ENCODE measurements around the gene PRKN.
"Not testable (repeated sequence)": the region's sequence is repeated elsewhere in the genome, so short reads cannot be mapped to it uniquely, and the experiment has no call there.

Gene PRKN

GRCh38 chr6:162533009-162533400 is 194.6 kb downstream of the PRKN start:
- no peak for DNase-seq (ENCODE audit: low read depth in 2 of 2)

- DNase-seq (ENCODE audit: low read depth in 2 of 2), result no peak
These were observed 195.1 kb downstream of the PRKN start for GRCh38 chr6:162532283-162533008.

- not testable (repeated sequence) for DNase-seq (ENCODE audit: low read depth in 2 of 2)
These were observed 196.2 kb downstream of the PRKN start for GRCh38 chr6:162531391-162531790.

GRCh38 chr6:162528538-162528937 is 199.0 kb downstream of the PRKN start:
- no peak for DNase-seq (ENCODE audit: low read depth in 2 of 2)

GRCh38 chr6:162526960-162527359 is 200.6 kb downstream of the PRKN start:
- DNase-seq (ENCODE audit: low read depth in 2 of 2), result no peak

- no peak for DNase-seq (ENCODE audit: low read depth in 2 of 2)
These were observed 202.4 kb downstream of the PRKN start for GRCh38 chr6:162525181-162525580.

GRCh38 chr6:162512744-162513143 is 214.8 kb downstream of the PRKN start:
- DNase-seq (ENCODE audit: low read depth in 2 of 2), result no peak

- DNase-seq (ENCODE audit: low read depth in 2 of 2), result no peak
These were observed 230.2 kb downstream of the PRKN start for GRCh38 chr6:162497389-162497788.

- no peak for DNase-seq (ENCODE audit: low read depth in 2 of 2)
These were observed 233.6 kb downstream of the PRKN start for GRCh38 chr6:162493917-162494316.

GRCh38 chr6:162491637-162492036 is 235.9 kb downstream of the PRKN start:
- DNase-seq (ENCODE audit: low read depth in 2 of 2), result no peak

- no peak for DNase-seq (ENCODE audit: low read depth in 2 of 2)
These were observed 238.2 kb downstream of the PRKN start for GRCh38 chr6:162489101-162489976.

GRCh38 chr6:162488444-162488843 is 239.1 kb downstream of the PRKN start:
- no peak for DNase-seq (ENCODE audit: low read depth in 2 of 2)

- no peak for DNase-seq (ENCODE audit: low read depth in 2 of 2)
These were observed 242.1 kb downstream of the PRKN start for GRCh38 chr6:162485464-162485863.

- DNase-seq (ENCODE audit: low read depth in 2 of 2), result no peak
These were observed 245.6 kb downstream of the PRKN start for GRCh38 chr6:162481938-162482337.

- DNase-seq (ENCODE audit: low read depth in 2 of 2), result no peak
These were observed 246.2 kb downstream of the PRKN start for GRCh38 chr6:162481320-162481719.

GRCh38 chr6:162478192-162478671 is 249.3 kb downstream of the PRKN start:
- DNase-seq (ENCODE audit: low read depth in 2 of 2), result no peak

GRCh38 chr6:162474722-162475121 is 252.8 kb downstream of the PRKN start:
- no peak for DNase-seq (ENCODE audit: low read depth in 2 of 2)

GRCh38 chr6:162471842-162472241 is 255.7 kb downstream of the PRKN start:
- no peak for DNase-seq (ENCODE audit: low read depth in 2 of 2)

GRCh38 chr6:162468326-162468725 is 259.2 kb downstream of the PRKN start:
- peak; percentile 78 for DNase-seq (ENCODE audit: low read depth in 2 of 2)

GRCh38 chr6:162467679-162468078 is 259.9 kb downstream of the PRKN start:
- no peak for DNase-seq (ENCODE audit: low read depth in 2 of 2)

GRCh38 chr6:162463576-162463975 is 264.0 kb downstream of the PRKN start:
- no peak for DNase-seq (ENCODE audit: low read depth in 2 of 2)

- DNase-seq (ENCODE audit: low read depth in 2 of 2), result no peak
These were observed 267.6 kb downstream of the PRKN start for GRCh38 chr6:162459985-162460384.

- DNase-seq (ENCODE audit: low read depth in 2 of 2), result no peak
These were observed 277.2 kb downstream of the PRKN start for GRCh38 chr6:162450358-162450757.
